SK-N-SH (cell line): ENCODE measurements around the gene RSRC1. TPM values are rescaled to one million over a fixed set of nuclear protein-coding genes. Genes with fewer than 3 reads are reported as not detected.
"Not testable (repeated sequence)": the region's sequence is repeated elsewhere in the genome, so short reads cannot be mapped to it uniquely, and the experiment has no call there.

ENCODE experiments used
- CTCF ChIA-PET: fragments of 300-600, 350-600 bp; formaldehyde crosslinking; extraction: SDS; loops from one replicate; lab custom pipeline; 2021; lab: Yijun Ruan, JAX
- POLR2A ChIA-PET: fragments of 350-600 bp; sonication (Branson Sonifier 250); formaldehyde crosslinking; extraction: SDS; loops from one replicate; lab custom pipeline; 2020; ENCODE audit warnings: antibody characterized with exemption, inconsistent platforms; lab: Yijun Ruan, JAX
- DNase-seq: peaks from one replicate; pipeline ENCODE4 v3.0.0; 2012
- H2AFZ ChIP-seq: fragments of 200-600 bp; sonication (generic); 2 replicates; pipeline ENCODE4 v1.8.1; 2016; ENCODE audit warnings: antibody characterized with exemption, mild to moderate bottlenecking, low read depth
- H3F3A ChIP-seq: fragments of 200-600 bp; sonication (generic); replicated peaks from 2 replicates; pipeline ENCODE3; 2016; ENCODE audit warnings: antibody characterized with exemption, mild to moderate bottlenecking; ENCODE audit not compliant: insufficient read depth
- H3K27ac ChIP-seq, 2 experiments: fragments of 200-500 bp in 1 of 2; fragments of 200-600 bp in 1 of 2; sonication (Bioruptor generic) in 1 of 2; sonication (generic), shearing (Covaris generic) in 1 of 2; 2 replicates each; pipeline versions ENCODE4 v1.5.1 to v1.6.1; 2014 to 2016; ENCODE audit warnings: low read depth in 2 of 2, inconsistent platforms in 1 of 2, low read length in 1 of 2, mild to moderate bottlenecking in 1 of 2, mixed read lengths in 1 of 2
- H3K27me3 ChIP-seq: fragments of 200-600 bp; sonication (generic), shearing (Covaris generic); 2 replicates; pipeline ENCODE4 v1.6.1; 2016; ENCODE audit warnings: mixed run types; ENCODE audit not compliant: insufficient read depth
- H3K36me3 ChIP-seq, 2 experiments: fragments of 200-500 bp in 1 of 2; fragments of 200-600 bp in 1 of 2; sonication (Bioruptor generic) in 1 of 2; sonication (generic) in 1 of 2; replicated peaks in 1 of 2; 2 replicates each; pipeline versions ENCODE3 to v1.5.1; 2014 to 2016; ENCODE audit warnings: low read length in 1 of 2, mild to moderate bottlenecking in 1 of 2; ENCODE audit not compliant: insufficient read depth in 2 of 2, control insufficient read depth in 1 of 2
- H3K4me1 ChIP-seq, 2 experiments: fragments of 200-500 bp in 1 of 2; fragments of 200-600 bp in 1 of 2; sonication (Bioruptor generic) in 1 of 2; sonication (generic), shearing (Covaris generic) in 1 of 2; 2 replicates each; pipeline versions ENCODE4 v1.5.1 to v1.6.1; 2014 to 2016; ENCODE audit warnings: low read depth in 1 of 2, low read length in 1 of 2, mixed run types in 1 of 2; ENCODE audit not compliant: insufficient read depth in 2 of 2, control insufficient read depth in 1 of 2
- H3K4me2 ChIP-seq: fragments of 200-600 bp; sonication (generic), shearing (Covaris generic); 2 replicates; pipeline ENCODE4 v1.6.1; 2017; ENCODE audit warnings: mixed run types
- H3K4me3 ChIP-seq, 2 experiments: fragments of 200-500 bp in 1 of 2; fragments of 200-600 bp in 1 of 2; sonication (Bioruptor generic) in 1 of 2; sonication (generic), shearing (Covaris generic) in 1 of 2; 2 replicates each; pipeline versions ENCODE4 v1.5.1 to v1.8.1; 2014 to 2016; ENCODE audit warnings: low read depth in 2 of 2, inconsistent platforms in 1 of 2, low read length in 1 of 2, mild to moderate bottlenecking in 1 of 2, mixed read lengths in 1 of 2, moderate library complexity in 1 of 2
- H3K79me2 ChIP-seq: fragments of 200-600 bp; sonication (generic); 2 replicates; pipeline ENCODE4 v1.8.1; 2017; ENCODE audit warnings: mild to moderate bottlenecking; ENCODE audit not compliant: insufficient read depth
- H3K9ac ChIP-seq: fragments of 200-600 bp; sonication (generic); 2 replicates; pipeline ENCODE4 v1.6.1; 2017; ENCODE audit warnings: mixed run types
- H3K9me2 ChIP-seq: fragments of 200-600 bp; sonication (generic); 2 replicates; pipeline ENCODE4 v1.6.1; 2017; ENCODE audit warnings: mixed run types
- H3K9me3 ChIP-seq: fragments of 200-600 bp; sonication (generic); 2 replicates; pipeline ENCODE4 v1.6.1; 2017; ENCODE audit warnings: mixed run types, mild to moderate bottlenecking, moderate library complexity
- H4K20me1 ChIP-seq: fragments of 200-600 bp; sonication (generic); 2 replicates; pipeline ENCODE4 v1.6.1; 2017; ENCODE audit warnings: mild to moderate bottlenecking, mixed run types; ENCODE audit not compliant: insufficient read depth
- EP300 ChIP-seq, 2 experiments: IDR thresholded peaks; 2 replicates each; pipeline versions ENCODE4 v1.4.0 to v1.6.1; 2012; ENCODE audit warnings: borderline replicate concordance in 1 of 2, low read depth in 1 of 2, low read length in 1 of 2
- FOSL2 ChIP-seq: IDR thresholded peaks from 2 replicates; pipeline ENCODE4 v1.4.0; 2012; ENCODE audit warnings: low read depth, mild to moderate bottlenecking, moderate library complexity, borderline replicate concordance
- FOXJ3 ChIP-seq: sonication (generic); formaldehyde crosslinking; IDR thresholded peaks from 2 replicates; pipeline ENCODE4 v1.5.1; 2020; ENCODE audit warnings: mild to moderate bottlenecking, missing genetic modification reagents
- FOXM1 ChIP-seq: IDR thresholded peaks from 2 replicates; pipeline ENCODE4 v1.4.0; 2012; ENCODE audit warnings: low read depth, mild to moderate bottlenecking
- GABPA ChIP-seq: IDR thresholded peaks from 2 replicates; pipeline ENCODE4 v1.4.0; 2012; ENCODE audit warnings: low read depth, mild to moderate bottlenecking
- GATA2 ChIP-seq: sonication (generic); formaldehyde crosslinking; IDR thresholded peaks from 2 replicates; pipeline ENCODE4 v1.5.0; 2020; ENCODE audit warnings: mild to moderate bottlenecking, missing genetic modification reagents
- JUND ChIP-seq: IDR thresholded peaks from 2 replicates; pipeline ENCODE4 v1.4.0; 2012
- MXI1 ChIP-seq: IDR thresholded peaks from 2 replicates; pipeline ENCODE4 v1.6.1; 2012; ENCODE audit warnings: mild to moderate bottlenecking, low read depth, low read length, improper control_type of control experiment
- NFIC ChIP-seq: IDR thresholded peaks from 2 replicates; pipeline ENCODE4 v1.4.0; 2012; ENCODE audit warnings: borderline replicate concordance
- NRF1 ChIP-seq: IDR thresholded peaks from 2 replicates; pipeline ENCODE4 v1.6.1; 2012; ENCODE audit warnings: low read depth, mild to moderate bottlenecking, low read length
- POLR2AphosphoS5 ChIP-seq: IDR thresholded peaks from 2 replicates; pipeline ENCODE4 v1.6.1; 2012; ENCODE audit warnings: low read depth, low read length
- RAD21 ChIP-seq: IDR thresholded peaks from 2 replicates; pipeline ENCODE4 v1.6.1; 2012; ENCODE audit warnings: mild to moderate bottlenecking, low read length
- RCOR1 ChIP-seq: fragments of 150-350 bp; IDR thresholded peaks from 2 replicates; pipeline ENCODE4 v1.6.1; 2017; ENCODE audit warnings: antibody characterized with exemption, low read length
- SIN3A ChIP-seq: IDR thresholded peaks from 2 replicates; pipeline ENCODE4 v1.6.1; 2012; ENCODE audit warnings: low read depth, mild to moderate bottlenecking, low read length, moderate library complexity, borderline replicate concordance
- SMC3 ChIP-seq: IDR thresholded peaks from 2 replicates; pipeline ENCODE4 v1.6.1; 2012; ENCODE audit warnings: low read depth, low read length, improper control_type of control experiment
- TCF12 ChIP-seq: IDR thresholded peaks from 2 replicates; pipeline ENCODE4 v1.4.0; 2012
- TEAD4 ChIP-seq: IDR thresholded peaks from 2 replicates; pipeline ENCODE4 v1.4.0; 2012; ENCODE audit warnings: mild to moderate bottlenecking, borderline replicate concordance; ENCODE audit not compliant: insufficient read depth
- USF2 ChIP-seq: fragments of 150-350 bp; IDR thresholded peaks from 2 replicates; pipeline ENCODE4 v1.6.1; 2017; ENCODE audit warnings: antibody characterized with exemption, low read length, low read depth, borderline replicate concordance
- WGBS: methylation state at CpG from one replicate; pipeline ENCODE4 v1.1.6; 2017; ENCODE audit warnings: low lambda C conversion rate; 5-methylcytosine and 5-hydroxymethylcytosine counted together
- polyA plus RNA-seq, 3 experiments: library from polyadenylated mRNA; depleted of rRNA; stranded (reverse); fragments of >200 nt; gene quantifications; 2 replicates each; pipeline ENCODE4 v1.2.3, GENCODE V29; 2012
- TF ChIP-seq, protein P1 (sequence below): IDR thresholded peaks from 2 replicates; pipeline ENCODE4 v1.4.0; 2012; ENCODE audit warnings: low read depth, borderline replicate concordance

RSRC1 gene
- polyA plus RNA-seq, 1 of the 3 experiments (the other 2 are of a cell fraction) = 4.5 TPM

GRCh38 chr3:158509891-158510290, 400.0 kb downstream of the RSRC1 start:
- no peaks in the 10 kb centered on the region for H3K4me1 ChIP-seq
- H3K9me2 ChIP-seq = no peaks in the 10 kb centered on the region
- peaks cover 0 to 1% of the 10 kb centered on the region in 2 experiments for H3K36me3 ChIP-seq
- no peak overlapping the region for H3K4me2 ChIP-seq
- H3K9ac ChIP-seq = no peak overlapping the region
- H3K4me3 ChIP-seq = no peak overlapping the region
- no peaks in the 10 kb centered on the region for H3K9me3 ChIP-seq
- CTCF ChIA-PET = no interaction called here
- no peaks in the 10 kb centered on the region for H3K79me2 ChIP-seq
- no peaks in the 10 kb centered on the region for H3K27me3 ChIP-seq
- H2AFZ ChIP-seq = no peak overlapping the region
- no peaks in the 10 kb centered on the region for H4K20me1 ChIP-seq
- 80% methylated on average over 1 of the region's 1 CpG for WGBS
- DNase-seq = no peak
- POLR2A ChIA-PET = no interaction called here
- no peak overlapping the region for H3K27ac ChIP-seq
- H3F3A ChIP-seq = no peaks in the 10 kb centered on the region
- TF ChIP-seq SMC3 (no peak), GATA2 (CRISPR knock-in tag) (no peak), TEAD4 (no peak), FOXM1 (no peak), GABPA (no peak), POLR2AphosphoS5 (no peak), NRF1 (no peak), FOSL2 (no peak), EP300 (IDR thresholded peaks at IDR 0.05; ENCODE audit: borderline replicate concordance in 1 of 2, low read depth in 1 of 2, low read length in 1 of 2) (no peak), RAD21 (no peak), MXI1 (no peak), NFIC (no peak), FOXJ3 (CRISPR knock-in tag) (no peak), USF2 (no peak), RCOR1 (no peak), SIN3A (no peak), JUND (no peak), TCF12 (no peak)
- TF ChIP-seq, protein P1, sequence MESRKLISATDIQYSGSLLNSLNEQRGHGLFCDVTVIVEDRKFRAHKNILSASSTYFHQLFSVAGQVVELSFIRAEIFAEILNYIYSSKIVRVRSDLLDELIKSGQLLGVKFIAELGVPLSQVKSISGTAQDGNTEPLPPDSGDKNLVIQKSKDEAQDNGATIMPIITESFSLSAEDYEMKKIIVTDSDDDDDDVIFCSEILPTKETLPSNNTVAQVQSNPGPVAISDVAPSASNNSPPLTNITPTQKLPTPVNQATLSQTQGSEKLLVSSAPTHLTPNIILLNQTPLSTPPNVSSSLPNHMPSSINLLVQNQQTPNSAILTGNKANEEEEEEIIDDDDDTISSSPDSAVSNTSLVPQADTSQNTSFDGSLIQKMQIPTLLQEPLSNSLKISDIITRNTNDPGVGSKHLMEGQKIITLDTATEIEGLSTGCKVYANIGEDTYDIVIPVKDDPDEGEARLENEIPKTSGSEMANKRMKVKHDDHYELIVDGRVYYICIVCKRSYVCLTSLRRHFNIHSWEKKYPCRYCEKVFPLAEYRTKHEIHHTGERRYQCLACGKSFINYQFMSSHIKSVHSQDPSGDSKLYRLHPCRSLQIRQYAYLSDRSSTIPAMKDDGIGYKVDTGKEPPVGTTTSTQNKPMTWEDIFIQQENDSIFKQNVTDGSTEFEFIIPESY = no peak

GRCh38 chr3:158516729-158517128, 406.8 kb downstream of the RSRC1 start:
- H3K9me2 ChIP-seq, H3K9me3 ChIP-seq, H3K4me2 ChIP-seq, H3K36me3 ChIP-seq, CTCF ChIA-PET, DNase-seq, H3K27ac ChIP-seq, H3K4me3 ChIP-seq, H3K4me1 ChIP-seq, H2AFZ ChIP-seq, H3F3A ChIP-seq, H3K9ac ChIP-seq, H3K27me3 ChIP-seq, H4K20me1 ChIP-seq, H3K79me2 ChIP-seq, POLR2A ChIA-PET: not testable (repeated sequence)
- 93% methylated on average over 15 of the region's 22 CpGs for WGBS
